PC-3 (cell line): Measurements from ENCODE around the gene SNORC. TPM values are rescaled to one million over a fixed set of nuclear protein-coding genes. Genes with fewer than 3 reads are reported as not detected.
"Not testable (repeated sequence)": the region's sequence is repeated elsewhere in the genome, so short reads cannot be mapped to it uniquely, and the experiment has no call there.

Experiments
- ATAC-seq: fragments of 200-7000 bp; cut with Tn5 transposase; 2 replicates; pipeline ENCODE4 v1.9.1; 2020; ENCODE audit warnings: mild to moderate bottlenecking, moderate library complexity
- BruUV-seq: library from RNA; stranded (reverse); fragments of 400-500 nt; replicated peaks from 2 replicates; lab custom pipeline; 2021; lab: Mats Ljungman, UMichigan
- CTCF ChIA-PET: fragments of 300-600 bp; sonication (Branson Sonifier 250); formaldehyde crosslinking; loops from one replicate; lab custom pipeline; 2022; ENCODE audit warnings: antibody characterized with exemption; lab: Charles Lee
- POLR2A ChIA-PET: fragments of 300-600 bp; sonication (Branson Sonifier 250); formaldehyde crosslinking; loops from one replicate; lab custom pipeline; 2022; ENCODE audit warnings: antibody characterized with exemption; ENCODE audit not compliant: unreplicated experiment; lab: Charles Lee
- DNase-seq: peaks from one replicate; pipeline ENCODE4 v3.0.0-alpha.2; 2015
- H2AFZ ChIP-seq: fragments of 300-600 bp; sonication (generic); 2 replicates; pipeline ENCODE4 v1.6.0; 2016; ENCODE audit warnings: antibody characterized with exemption, low read length
- H3F3A ChIP-seq: fragments of 300-600 bp; sonication (generic); one replicate; pipeline ENCODE4 v1.6.0; 2017; ENCODE audit warnings: antibody characterized with exemption, low read length, control low read depth, mild to moderate bottlenecking; ENCODE audit not compliant: unreplicated experiment
- H3K27ac ChIP-seq: fragments of 300-600 bp; sonication (generic); 2 replicates; pipeline ENCODE4 v1.5.1; 2016; ENCODE audit warnings: mild to moderate bottlenecking, low read length
- H3K27me3 ChIP-seq: fragments of 300-600 bp; sonication (generic); 2 replicates; pipeline ENCODE4 v1.6.1; 2016; ENCODE audit warnings: low read length, mixed read lengths
- H3K36me3 ChIP-seq: fragments of 300-600 bp; sonication (generic); 2 replicates; pipeline ENCODE4 v1.6.1; 2016; ENCODE audit warnings: low read depth, mixed run types, low read length, mixed read lengths
- H3K4me1 ChIP-seq: fragments of 300-600 bp; sonication (generic); 2 replicates; pipeline ENCODE4 v1.5.1; 2016; ENCODE audit warnings: low read length; ENCODE audit not compliant: insufficient read depth
- H3K4me2 ChIP-seq: fragments of 300-600 bp; sonication (generic); 2 replicates; pipeline ENCODE4 v1.6.0; 2016; ENCODE audit warnings: low read length
- H3K4me3 ChIP-seq: fragments of 300-600 bp; sonication (generic); 2 replicates; pipeline ENCODE4 v1.5.1; 2016; ENCODE audit warnings: mild to moderate bottlenecking, low read length, mixed read lengths
- H3K79me2 ChIP-seq: fragments of 300-600 bp; sonication (generic); 2 replicates; pipeline ENCODE4 v1.6.1; 2017; ENCODE audit warnings: low read length, mixed read lengths
- H3K9ac ChIP-seq: fragments of 300-600 bp; sonication (generic); 2 replicates; pipeline ENCODE4 v1.6.0; 2016; ENCODE audit warnings: mild to moderate bottlenecking, low read length
- H3K9me2 ChIP-seq: fragments of 300-600 bp; sonication (generic); replicated peaks from 2 replicates; pipeline ENCODE4 v1.6.1; 2016; ENCODE audit warnings: mixed run types, low read length, mixed read lengths
- H3K9me3 ChIP-seq: fragments of 300-600 bp; sonication (generic); 2 replicates; pipeline ENCODE4 v1.6.1; 2016; ENCODE audit warnings: low read length, mixed read lengths
- H4K20me1 ChIP-seq: fragments of 300-600 bp; sonication (generic); 2 replicates; pipeline ENCODE4 v1.6.1; 2016; ENCODE audit warnings: low read length, mixed read lengths
- CTCF ChIP-seq: fragments of 300-600 bp; sonication (generic); conservative IDR thresholded peaks from 2 replicates; pipeline ENCODE4 v1.5.1; 2017; ENCODE audit warnings: antibody characterized with exemption, low read depth, mild to moderate bottlenecking, low read length
- EZH2 ChIP-seq: fragments of 300-600 bp; sonication (generic); IDR thresholded peaks from one replicate; pipeline ENCODE4 v1.6.1; 2017; ENCODE audit warnings: antibody characterized with exemption, mild to moderate bottlenecking, low read length; ENCODE audit not compliant: unreplicated experiment
- EZH2phosphoT487 ChIP-seq: fragments of 300-600 bp; sonication (generic); IDR thresholded peaks from 2 replicates; pipeline ENCODE4 v1.6.1; 2018; ENCODE audit warnings: mild to moderate bottlenecking, antibody characterized with exemption, low read length, borderline replicate concordance
- intact Hi-C: fragments of 100-400 bp; cut with micrococcal nuclease; formaldehyde crosslinking; loops from 2 replicates; pipeline ENCODE4 v1.9.0; 2023
- total RNA-seq: library from RNA; depleted of rRNA; stranded (reverse); fragments of >200 nt; gene quantifications from 2 replicates; pipeline ENCODE4 v1.2.3, GENCODE V29; 2014

Gene SNORC
- total RNA-seq, 1 experiment from 2014 or later, result 11.1 TPM

DNA sequence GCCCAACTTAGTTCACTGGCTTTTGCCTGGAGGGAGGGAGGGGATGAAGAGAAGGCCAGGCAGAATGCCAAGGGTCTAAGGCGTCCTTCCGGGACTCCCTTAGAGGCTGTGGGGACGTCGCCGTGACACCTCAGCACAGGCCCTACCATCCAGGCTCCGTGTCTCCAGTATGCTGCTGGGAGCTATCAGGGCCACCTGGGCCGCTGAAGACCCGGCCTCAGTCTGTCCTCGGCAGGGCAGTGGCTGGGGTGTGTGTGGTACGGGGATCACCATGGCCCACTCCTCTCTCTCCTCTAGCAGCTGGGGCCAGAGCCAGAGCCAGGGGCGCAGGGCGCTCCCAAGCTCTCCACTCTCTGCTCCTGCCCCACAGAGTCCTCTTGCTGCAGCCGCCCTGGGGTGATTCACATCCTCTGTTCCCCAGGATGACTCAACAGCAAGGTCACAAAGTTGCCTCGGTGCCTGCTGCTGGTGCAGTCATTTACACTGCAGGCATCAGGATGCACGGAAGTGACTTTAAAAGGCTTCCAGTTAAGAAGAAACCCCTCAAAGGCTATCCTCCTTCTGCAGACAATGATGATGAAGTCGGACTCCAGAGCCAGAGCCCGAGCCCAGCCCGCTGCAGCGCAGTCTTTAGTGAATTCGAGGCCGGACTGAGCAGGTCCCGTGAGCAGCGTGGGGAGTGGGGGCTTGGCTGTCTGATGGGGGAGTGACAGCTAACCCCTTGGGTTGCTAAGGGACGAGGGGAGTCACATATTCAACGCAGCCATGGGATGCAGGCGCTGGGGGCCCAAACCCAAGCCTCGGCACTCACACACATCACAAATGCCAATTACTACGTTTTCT, 31.9 kb downstream of the SNORC start:
- H3K9me2 ChIP-seq, result no peaks in the 10 kb centered on the region
- no peaks in the 10 kb centered on the region for H3K9me3 ChIP-seq
- H2AFZ ChIP-seq, result 0 out of 2 replicates have a peak overlapping the region, but pooled peaks have one; percentile 20
- H3K4me3 ChIP-seq, result peak overlapping the region; percentile 52
- DNase-seq (peak; percentile 94), ATAC-seq (peak; percentile 98)
- H4K20me1 ChIP-seq, result no peaks in the 10 kb centered on the region
- peak overlapping the region; percentile 72 for H3K4me2 ChIP-seq
- 0 out of 2 replicates have a peak, but pooled peaks cover 6% of the 10 kb centered on the region for H3K36me3 ChIP-seq
- POLR2A ChIA-PET, result interaction anchor here (0.6 kb wide), 1 partner anchor 54 kb away, joined by 12 read pairs; no protein-coding TSS in a partner anchor
- no peak for TF ChIP-seq EZH2
- no peak for TF ChIP-seq CTCF
- peaks cover 13% of the 10 kb centered on the region for H3K79me2 ChIP-seq
- peak overlapping the region; percentile 57 for H3K9ac ChIP-seq
- H3K4me1 ChIP-seq, result peaks cover 22% of the 10 kb centered on the region
- BruUV-seq, result TSS peak; percentile 77
- H3F3A ChIP-seq, result no peaks in the 10 kb centered on the region
- H3K27me3 ChIP-seq, result no peaks in the 10 kb centered on the region
- intact Hi-C loops, result no loop called here
- CTCF ChIA-PET, result no interaction called here
- H3K27ac ChIP-seq, result peak overlapping the region; percentile 88

DNA sequence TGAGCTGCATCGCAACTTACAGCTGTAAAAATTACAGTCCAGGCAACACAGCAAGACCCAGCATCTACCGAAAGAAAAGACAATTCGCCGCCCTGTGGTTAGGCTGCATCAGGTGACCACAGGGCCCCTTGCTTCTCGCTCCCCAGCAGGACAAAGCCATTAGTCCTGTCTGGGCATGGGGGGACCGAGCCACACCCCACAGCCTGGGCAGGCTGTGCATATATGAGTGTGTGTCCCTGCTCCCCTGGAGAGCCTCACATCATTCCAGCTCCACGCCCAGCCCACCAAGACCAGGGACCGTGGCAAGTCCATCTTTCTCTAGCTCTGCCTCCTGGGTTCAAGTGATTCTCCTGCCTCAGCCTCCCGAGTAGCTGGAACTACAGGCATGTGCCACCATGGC, 33.9 kb downstream of the SNORC start:
- ATAC-seq, result no peak
- intact Hi-C loops, result no loop called here
- BruUV-seq, result no TSS peak

GRCh38 chr2:232906867-232907717, 37.0 kb downstream of the SNORC start:
- H3K27me3 ChIP-seq, intact Hi-C loops, H3K4me2 ChIP-seq, H2AFZ ChIP-seq, H3K9ac ChIP-seq, POLR2A ChIA-PET, DNase-seq, H3F3A ChIP-seq, CTCF ChIA-PET, H3K4me1 ChIP-seq, H3K9me3 ChIP-seq, H3K9me2 ChIP-seq, H3K27ac ChIP-seq, BruUV-seq, ATAC-seq, H3K4me3 ChIP-seq, H4K20me1 ChIP-seq: not testable (repeated sequence)
- Histone ChIP-seq H3K79me2 (peaks cover 17% of the 10 kb centered on the region), H3K36me3 (peaks cover 15% of the 10 kb centered on the region)

More for the DNA sequence above, 33.9 kb downstream of the SNORC start:
- Histone ChIP-seq H3K79me2 (peaks cover 13% of the 10 kb centered on the region), H4K20me1 (no peaks in the 10 kb centered on the region), H3K36me3 (no peaks in the 10 kb centered on the region), H3K27me3 (no peaks in the 10 kb centered on the region), H3K9me3 (no peaks in the 10 kb centered on the region), H3K9me2 (no peaks in the 10 kb centered on the region), H3K9ac (no peak overlapping the region), H3F3A (no peaks in the 10 kb centered on the region), H2AFZ (no peak overlapping the region), H3K27ac (no peak overlapping the region), H3K4me2 (no peak overlapping the region), H3K4me3 (no peak overlapping the region), H3K4me1 (peaks cover 22% of the 10 kb centered on the region)
- TF ChIP-seq EZH2phosphoT487 (no peak), EZH2 (no peak), CTCF (no peak)
- ChIA-PET CTCF (no interaction called here), POLR2A (no interaction called here)
- no peak for DNase-seq

DNA sequence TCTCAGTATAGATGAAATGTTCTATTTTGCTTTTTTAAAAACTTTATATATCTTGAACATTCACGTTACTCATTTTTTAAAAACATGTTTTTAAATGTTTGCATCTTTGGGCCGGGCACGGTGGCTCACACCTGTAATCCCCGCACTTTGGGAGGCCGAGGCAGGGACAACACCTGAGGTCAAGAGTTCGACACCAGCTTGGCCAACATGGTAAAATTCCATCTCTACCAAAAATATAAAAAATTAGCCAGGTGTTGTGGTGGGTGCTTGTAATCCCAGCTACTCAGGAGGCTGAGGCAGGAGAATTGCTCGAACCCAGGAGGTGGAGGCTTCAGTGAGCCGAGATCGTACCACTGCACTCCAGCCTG, 37.6 kb downstream of the SNORC start:
- DNase-seq, H3K9me2 ChIP-seq, H3F3A ChIP-seq, ATAC-seq, BruUV-seq, CTCF ChIA-PET, H4K20me1 ChIP-seq, H3K27ac ChIP-seq, H3K27me3 ChIP-seq, H3K4me2 ChIP-seq, POLR2A ChIA-PET, H3K4me3 ChIP-seq, H2AFZ ChIP-seq, H3K9ac ChIP-seq, intact Hi-C loops, H3K4me1 ChIP-seq, H3K9me3 ChIP-seq: not testable (repeated sequence)
- peaks cover 19% of the 10 kb centered on the region for H3K79me2 ChIP-seq
- H3K36me3 ChIP-seq, result peaks cover 20% of the 10 kb centered on the region
